Thyroid gland (tissue), 4 donors: ENCODE results near the gene TPBGL. TPM values are rescaled to one million over a fixed set of nuclear protein-coding genes. Genes with fewer than 3 reads are reported as not detected.

Experiments
- DNase-seq, 2 donors: peaks; one replicate each; pipeline ENCODE4 v3.0.0-alpha.2; 2019
- H3K27ac ChIP-seq, 3 donors: fragments of 200-600 bp; sonication (generic); 1 replicate in 2 of 3; 2 replicates in 1 of 3; pipeline ENCODE4 v1.5.1; 2016 to 2019; ENCODE audit warnings: mild to moderate bottlenecking in 1 of 3, moderate library complexity in 1 of 3
- H3K27me3 ChIP-seq: fragments of 200-600 bp; sonication (generic); one replicate; pipeline ENCODE4 v1.5.1; 2019
- H3K36me3 ChIP-seq, 2 donors: fragments of 200-600 bp; sonication (generic); one replicate each; pipeline ENCODE4 v1.5.1; 2016 to 2019
- H3K4me1 ChIP-seq, 2 donors: fragments of 200-600 bp; sonication (generic); one replicate each; pipeline ENCODE4 v1.5.1; 2017 to 2019
- H3K4me3 ChIP-seq, 3 donors: fragments of 200-600 bp; sonication (generic); replicated peaks in 1 of 3; 1 replicate in 2 of 3; 2 replicates in 1 of 3; pipeline ENCODE4 v1.5.1; 2016; ENCODE audit warnings: mild to moderate bottlenecking in 1 of 3
- H3K9me3 ChIP-seq: fragments of 200-600 bp; sonication (generic); one replicate; pipeline ENCODE4 v1.5.1; 2017
- POLR2A ChIP-seq, 2 donors: fragments of 450-650 bp; IDR thresholded peaks; one replicate each; pipeline ENCODE4 v1.6.1; 2017; ENCODE audit warnings: antibody characterized with exemption in 2 of 2, mild to moderate bottlenecking in 2 of 2, moderate library complexity in 1 of 2
- WGBS, 2 donors: methylation state at CpG; one replicate each; pipeline ENCODE4 v1.1.5; 2017; 5-methylcytosine and 5-hydroxymethylcytosine counted together
- intact Hi-C: fragments of 100-400 bp; cut with DNase I; formaldehyde crosslinking; loops from one replicate; pipeline ENCODE4 v1.15.1; 2023
- total RNA-seq, 4 donors: library from RNA; depleted of rRNA; stranded (reverse); fragments of >200 nt; gene quantifications; one replicate each; pipeline ENCODE4 v1.2.3, GENCODE V29; 2016
- TF ChIP-seq, protein P1 (sequence below), 6 experiments: fragments of 200-600 bp in 3 of 6; fragments of 450-650 bp in 3 of 6; sonication (generic) in 3 of 6; IDR thresholded peaks; one replicate each; pipeline ENCODE4 v1.5.1; 2016 to 2019; ENCODE audit warnings: antibody characterized with exemption in 6 of 6, mild to moderate bottlenecking in 2 of 6, inconsistent platforms in 1 of 6, moderate library complexity in 1 of 6

The TPBGL gene
- total RNA-seq, 4 donors from 2014 or later = 0.67 to 0.89 (median 0.79) TPM; not detected in 1

DNA sequence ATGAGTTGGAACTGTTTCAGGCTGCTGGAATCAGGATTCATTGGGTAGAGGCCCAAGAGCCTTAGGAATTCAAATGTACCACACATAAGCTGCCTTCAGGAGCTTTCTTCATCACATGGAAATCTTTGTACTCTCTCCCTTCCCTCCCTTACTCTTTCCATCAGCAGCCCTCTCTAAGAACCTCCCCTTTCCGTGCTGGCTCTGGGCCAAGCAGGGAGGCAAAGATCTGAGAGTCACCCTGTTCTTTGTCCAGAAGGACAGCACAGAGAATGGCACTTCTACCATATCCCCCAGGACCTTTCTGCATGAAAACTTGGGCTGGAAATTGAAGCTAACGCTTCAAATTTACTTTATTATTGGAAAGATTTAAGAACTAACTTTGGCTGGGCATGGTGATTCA is 20.7 kb upstream of the TPBGL start:
- intact Hi-C loops = no loop called here
- Histone ChIP-seq H3K4me1 (no peaks in the 10 kb centered on the region), H3K9me3 (no peaks in the 10 kb centered on the region), H3K27me3 (no peaks in the 10 kb centered on the region), H3K36me3 (no peaks in the 10 kb centered on the region), H3K27ac (no peak overlapping the region), H3K4me3 (no peak overlapping the region)
- DNase-seq = no peak
- WGBS, 2 donors = 55 to 57% methylated on average over 2 of the region's 2 CpGs
- TF ChIP-seq, protein P1, sequence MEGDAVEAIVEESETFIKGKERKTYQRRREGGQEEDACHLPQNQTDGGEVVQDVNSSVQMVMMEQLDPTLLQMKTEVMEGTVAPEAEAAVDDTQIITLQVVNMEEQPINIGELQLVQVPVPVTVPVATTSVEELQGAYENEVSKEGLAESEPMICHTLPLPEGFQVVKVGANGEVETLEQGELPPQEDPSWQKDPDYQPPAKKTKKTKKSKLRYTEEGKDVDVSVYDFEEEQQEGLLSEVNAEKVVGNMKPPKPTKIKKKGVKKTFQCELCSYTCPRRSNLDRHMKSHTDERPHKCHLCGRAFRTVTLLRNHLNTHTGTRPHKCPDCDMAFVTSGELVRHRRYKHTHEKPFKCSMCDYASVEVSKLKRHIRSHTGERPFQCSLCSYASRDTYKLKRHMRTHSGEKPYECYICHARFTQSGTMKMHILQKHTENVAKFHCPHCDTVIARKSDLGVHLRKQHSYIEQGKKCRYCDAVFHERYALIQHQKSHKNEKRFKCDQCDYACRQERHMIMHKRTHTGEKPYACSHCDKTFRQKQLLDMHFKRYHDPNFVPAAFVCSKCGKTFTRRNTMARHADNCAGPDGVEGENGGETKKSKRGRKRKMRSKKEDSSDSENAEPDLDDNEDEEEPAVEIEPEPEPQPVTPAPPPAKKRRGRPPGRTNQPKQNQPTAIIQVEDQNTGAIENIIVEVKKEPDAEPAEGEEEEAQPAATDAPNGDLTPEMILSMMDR (IDR thresholded peaks at IDR 0.05) = no peak
- TF ChIP-seq POLR2A (IDR thresholded peaks at IDR 0.05) = no peak

DNA sequence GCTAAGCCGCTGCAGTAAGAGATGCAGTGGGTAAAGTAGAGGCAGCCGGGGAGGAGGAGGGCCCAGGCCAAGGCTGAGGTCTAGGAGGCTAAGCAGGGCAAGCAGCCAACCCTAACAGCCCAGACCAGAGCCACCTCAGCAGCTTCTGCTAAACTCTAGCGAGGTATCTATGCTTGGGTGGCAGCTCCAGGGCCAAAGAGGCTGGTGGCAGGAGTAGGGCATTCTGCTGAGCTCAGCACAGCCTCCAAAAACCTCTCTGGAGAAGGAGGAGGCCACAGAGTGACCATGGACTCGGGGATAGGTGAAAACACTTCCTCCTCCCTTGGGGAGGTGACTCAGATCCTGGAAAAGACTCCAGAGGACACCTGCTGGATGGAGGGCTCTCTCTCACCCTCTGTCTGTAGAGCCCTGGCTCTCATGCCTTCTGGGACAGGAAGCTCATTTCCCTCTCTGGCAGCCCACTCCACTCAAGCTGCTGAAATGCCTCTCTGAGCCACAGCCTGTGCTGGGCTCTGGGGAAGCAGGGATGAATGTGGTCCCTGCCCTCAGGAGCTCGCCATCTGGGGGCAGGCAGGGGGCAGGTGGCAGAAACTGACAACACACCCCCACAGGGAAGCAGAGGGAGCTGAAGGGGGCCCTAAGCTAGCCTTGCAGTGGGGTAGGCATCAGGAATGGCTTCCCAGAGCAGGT is 16.5 kb upstream of the TPBGL start:
- DNase-seq = no peak
- Histone ChIP-seq H3K36me3 (no peaks in the 10 kb centered on the region), H3K27ac (no peak overlapping the region), H3K4me3 (no peak overlapping the region), H3K27me3 (no peaks in the 10 kb centered on the region), H3K9me3 (no peaks in the 10 kb centered on the region), H3K4me1 (no peaks in the 10 kb centered on the region)
- WGBS, 2 donors = 35 to 62% methylated on average over 4 to 5 of the region's 5 CpGs
- intact Hi-C loops = no loop called here
- no peak for TF ChIP-seq POLR2A (IDR thresholded peaks at IDR 0.05)
- TF ChIP-seq, protein P1 (IDR thresholded peaks at IDR 0.05) = no peak

DNA sequence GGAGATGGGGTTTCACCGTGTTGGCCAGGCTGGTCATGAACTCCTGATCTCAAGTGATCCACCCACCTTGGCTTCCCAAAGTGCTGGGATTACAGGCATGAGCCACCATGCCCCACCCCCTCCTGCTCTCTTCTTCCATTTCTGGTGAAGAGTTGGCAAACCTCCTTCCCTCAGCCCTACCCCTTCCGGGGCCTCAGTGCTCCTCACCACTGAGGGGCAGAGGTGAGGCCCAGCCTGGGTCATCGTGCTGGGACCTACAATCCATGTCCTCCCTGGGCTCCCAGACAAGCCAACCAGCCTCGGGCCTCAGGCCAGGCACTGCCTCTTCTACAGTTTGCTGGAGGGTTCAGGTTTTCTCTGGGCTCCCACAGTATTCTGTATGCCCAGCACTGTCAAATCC is 14.8 kb upstream of the TPBGL start:
- H3K9me3 ChIP-seq = no peaks in the 10 kb centered on the region
- no peaks in the 10 kb centered on the region for H3K36me3 ChIP-seq
- no peak for DNase-seq
- WGBS, 2 donors = 50 to 62% methylated on average over 4 of the region's 4 CpGs
- TF ChIP-seq, protein P1 (IDR thresholded peaks at IDR 0.05) = no peak
- TF ChIP-seq POLR2A (IDR thresholded peaks at IDR 0.05) = no peak
- no peak overlapping the region for H3K27ac ChIP-seq
- H3K4me1 ChIP-seq = no peaks in the 10 kb centered on the region
- H3K4me3 ChIP-seq = no peak overlapping the region
- intact Hi-C loops = no loop called here
- H3K27me3 ChIP-seq = no peaks in the 10 kb centered on the region

DNA sequence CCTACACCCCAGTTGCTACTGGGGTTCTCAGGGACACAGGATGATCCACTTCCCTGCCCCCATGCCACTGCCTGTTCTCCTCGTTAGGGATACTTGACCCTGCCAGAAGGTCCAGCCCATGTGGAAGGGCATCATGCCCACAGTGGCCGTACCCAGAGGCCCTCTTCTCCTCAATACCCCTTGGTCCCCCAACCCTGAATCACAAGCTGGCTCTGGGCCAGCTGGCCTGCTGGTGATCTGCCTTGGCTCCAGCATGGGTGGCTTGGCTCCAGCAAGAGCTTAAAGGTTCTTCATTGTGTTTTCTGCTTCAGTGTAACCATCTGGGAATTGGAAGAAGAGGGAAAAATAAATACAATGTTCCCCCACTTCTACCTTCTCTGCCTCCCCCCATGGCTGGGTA is 11.1 kb upstream of the TPBGL start:
- 67 to 85% methylated on average over 1 to 2 of the region's 2 CpGs for whole genome bisulfite sequencing, 2 donors
- H3K4me1 ChIP-seq = no peaks in the 10 kb centered on the region
- TF ChIP-seq POLR2A (IDR thresholded peaks at IDR 0.05) = no peak
- TF ChIP-seq, protein P1 (IDR thresholded peaks at IDR 0.05) = no peak
- no peaks in the 10 kb centered on the region for H3K36me3 ChIP-seq
- H3K27me3 ChIP-seq = no peaks in the 10 kb centered on the region
- no peaks in the 10 kb centered on the region for H3K9me3 ChIP-seq
- intact Hi-C loops = no loop called here
- no peak overlapping the region for H3K27ac ChIP-seq
- no peak overlapping the region for H3K4me3 ChIP-seq
- no peak for DNase-seq

DNA sequence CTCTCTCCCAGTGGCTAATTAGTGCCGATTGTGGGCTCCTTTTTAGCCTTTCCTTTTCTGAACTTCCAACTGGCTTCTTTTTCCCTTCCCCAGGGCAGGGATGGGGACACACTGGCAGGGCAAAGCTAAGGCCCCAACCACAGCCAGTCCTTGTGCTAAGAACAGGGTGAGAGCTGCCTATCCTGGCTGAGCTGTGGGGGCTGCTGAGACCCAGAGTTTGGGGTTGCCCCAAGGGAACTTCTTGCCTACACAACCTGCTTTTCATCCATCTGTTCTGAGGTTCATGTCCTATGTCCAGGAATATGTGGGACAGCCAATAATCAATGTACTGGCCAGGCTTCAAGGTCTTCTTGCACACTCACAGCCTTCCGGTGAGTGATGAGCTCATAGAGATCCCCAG is 10.0 kb upstream of the TPBGL start:
- no peaks in the 10 kb centered on the region for H3K4me1 ChIP-seq
- no peak for DNase-seq
- no peak overlapping the region for H3K4me3 ChIP-seq
- intact Hi-C loops = no loop called here
- H3K27ac ChIP-seq = no peak overlapping the region
- TF ChIP-seq, protein P1 (IDR thresholded peaks at IDR 0.05) = no peak
- TF ChIP-seq POLR2A (IDR thresholded peaks at IDR 0.05) = no peak
- H3K27me3 ChIP-seq = no peaks in the 10 kb centered on the region
- no peaks in the 10 kb centered on the region for H3K36me3 ChIP-seq
- H3K9me3 ChIP-seq = no peaks in the 10 kb centered on the region
- 84 to 88% methylated on average over 2 of the region's 2 CpGs for WGBS, 2 donors
